Neural progenitor cell (in vitro differentiated cells): ENCODE results near the gene ONECUT1. TPM values are rescaled to one million over a fixed set of nuclear protein-coding genes. Genes with fewer than 3 reads are reported as not detected.

Experiments used
- DNase-seq: peaks from one replicate; pipeline ENCODE4 v3.0.0-alpha.2; 2016; ENCODE audit warnings: low spot score
- H2AFZ ChIP-seq: fragments of 200-600 bp; sonication (generic); replicated peaks from 2 replicates; pipeline ENCODE4 v1.6.1; 2016; ENCODE audit warnings: antibody characterized with exemption
- H3F3A ChIP-seq: fragments of 200-600 bp; sonication (generic); 2 replicates; pipeline ENCODE4 v1.6.1; 2016; ENCODE audit warnings: antibody characterized with exemption, low read depth
- H3K27ac ChIP-seq: fragments of 200-600 bp; sonication (generic); 2 replicates; pipeline ENCODE4 v1.5.1; 2016; ENCODE audit warnings: mild to moderate bottlenecking
- H3K27me3 ChIP-seq: fragments of 200-600 bp; sonication (generic); 2 replicates; pipeline ENCODE4 v1.6.1; 2016; ENCODE audit warnings: mild to moderate bottlenecking, moderate library complexity
- H3K36me3 ChIP-seq: fragments of 200-600 bp; sonication (generic); 2 replicates; pipeline ENCODE4 v1.5.1; 2016
- H3K4me1 ChIP-seq: fragments of 200-600 bp; sonication (generic); 2 replicates; pipeline ENCODE4 v1.6.1; 2016; ENCODE audit warnings: mixed run types
- H3K4me2 ChIP-seq: fragments of 200-600 bp; sonication (generic); 2 replicates; pipeline ENCODE4 v1.6.1; 2016
- H3K4me3 ChIP-seq: fragments of 200-600 bp; sonication (generic); 2 replicates; pipeline ENCODE4 v1.5.1; 2016
- H3K79me2 ChIP-seq: fragments of 200-600 bp; sonication (generic); 2 replicates; pipeline ENCODE4 v1.6.1; 2016; ENCODE audit warnings: low read depth
- H3K9ac ChIP-seq: fragments of 200-600 bp; sonication (generic); 2 replicates; pipeline ENCODE4 v1.6.1; 2016
- H3K9me3 ChIP-seq: fragments of 200-600 bp; sonication (generic); 2 replicates; pipeline ENCODE4 v1.5.1; 2016; ENCODE audit warnings: low read depth
- H4K20me1 ChIP-seq: fragments of 200-600 bp; sonication (generic); 2 replicates; pipeline ENCODE4 v1.6.1; 2016; ENCODE audit warnings: low read depth
- H3K27ac Mint-ChIP-seq: 3 replicates; pipeline ENCODE4 v1.8.0; 2021; ENCODE audit warnings: mixed read lengths
- H3K27me3 Mint-ChIP-seq: 2 replicates; pipeline ENCODE4 v1.8.0; 2022; ENCODE audit warnings: low read depth, mild to moderate bottlenecking, inconsistent platforms, moderate library complexity, mixed read lengths; ENCODE audit not compliant: insufficient read depth
- H3K36me3 Mint-ChIP-seq: 3 replicates; pipeline ENCODE4 v1.8.0; 2021; ENCODE audit warnings: mixed read lengths
- H3K4me1 Mint-ChIP-seq: 3 replicates; pipeline ENCODE4 v1.8.0; 2021; ENCODE audit warnings: mixed read lengths
- H3K4me3 Mint-ChIP-seq: 3 replicates; pipeline ENCODE4 v1.8.0; 2021; ENCODE audit warnings: mild to moderate bottlenecking, moderate library complexity, mixed read lengths
- H3K9me3 Mint-ChIP-seq: 3 replicates; pipeline ENCODE4 v1.8.0; 2020; ENCODE audit warnings: mixed read lengths
- CTCF ChIP-seq: fragments of 200-600 bp; sonication (generic); IDR thresholded peaks from 2 replicates; pipeline ENCODE4 v1.5.1; 2017; ENCODE audit warnings: antibody characterized with exemption, mild to moderate bottlenecking
- EZH2 ChIP-seq: fragments of 200-600 bp; sonication (generic); IDR thresholded peaks from 2 replicates; pipeline ENCODE4 v1.6.1; 2017; ENCODE audit warnings: antibody characterized with exemption, mild to moderate bottlenecking, moderate library complexity
- EZH2phosphoT487 ChIP-seq: fragments of 200-600 bp; sonication (generic); IDR thresholded peaks from 2 replicates; pipeline ENCODE4 v1.6.1; 2017; ENCODE audit warnings: antibody characterized with exemption
- total RNA-seq: library from RNA; depleted of rRNA; stranded (reverse); fragments of >200 nt; gene quantifications from 2 replicates; pipeline ENCODE4 v1.2.3, GENCODE V29; 2015; ENCODE audit warnings: low replicate concordance

Gene ONECUT1
- total RNA-seq, 1 donor from 2014 or later: 1.5 TPM

- no peak overlapping the region for H3K4me3 ChIP-seq
- H3K9ac ChIP-seq: no peak overlapping the region
- no peak overlapping the region for H3K27ac Mint-ChIP-seq
- no peaks in the 10 kb centered on the region for H3K36me3 ChIP-seq
- H3K9me3 Mint-ChIP-seq: peaks cover 3% of the 10 kb centered on the region
- TF ChIP-seq EZH2phosphoT487 (no peak), CTCF (no peak)
- H3K27me3 ChIP-seq: no peaks in the 10 kb centered on the region
- peaks cover 3% of the 10 kb centered on the region for H3K27me3 Mint-ChIP-seq
- H2AFZ ChIP-seq: no peak overlapping the region
- no peak overlapping the region for H3K27ac ChIP-seq
- no peak overlapping the region for H3K4me3 Mint-ChIP-seq
- peaks cover 7% of the 10 kb centered on the region for H3F3A ChIP-seq
- peaks cover 24% of the 10 kb centered on the region for H3K4me1 Mint-ChIP-seq
- H3K9me3 ChIP-seq: no peaks in the 10 kb centered on the region
- no peaks in the 10 kb centered on the region for H4K20me1 ChIP-seq
- H3K4me1 ChIP-seq: peaks cover 8% of the 10 kb centered on the region
- H3K4me2 ChIP-seq: no peak overlapping the region
- H3K79me2 ChIP-seq: no peaks in the 10 kb centered on the region
- no peak for DNase-seq
- no peaks in the 10 kb centered on the region for H3K36me3 Mint-ChIP-seq
These were observed 75.2 kb downstream of the ONECUT1 start for GRCh38 chr15:52714968-52715367.

- no peaks in the 10 kb centered on the region for H3K9me3 ChIP-seq
- Mint-ChIP-seq H3K36me3 (no peaks in the 10 kb centered on the region), H3K9me3 (no peaks in the 10 kb centered on the region), H3K4me3 (no peak overlapping the region), H3K4me1 (peaks cover 24% of the 10 kb centered on the region), H3K27me3 (peaks cover 10% of the 10 kb centered on the region), H3K27ac (no peak overlapping the region)
- H3K4me1 ChIP-seq: peaks cover 10% of the 10 kb centered on the region
- no peak overlapping the region for H3K27ac ChIP-seq
- no peak overlapping the region for H2AFZ ChIP-seq
- H3F3A ChIP-seq: peaks cover 9% of the 10 kb centered on the region
- H3K9ac ChIP-seq: no peak overlapping the region
- no peaks in the 10 kb centered on the region for H4K20me1 ChIP-seq
- no peak overlapping the region for H3K4me2 ChIP-seq
- H3K36me3 ChIP-seq: no peaks in the 10 kb centered on the region
- peaks cover 5% of the 10 kb centered on the region for H3K27me3 ChIP-seq
- DNase-seq: no peak
- TF ChIP-seq EZH2: no peak
- no peak for TF ChIP-seq EZH2phosphoT487
- TF ChIP-seq CTCF: no peak
- no peak overlapping the region for H3K4me3 ChIP-seq
- H3K79me2 ChIP-seq: no peaks in the 10 kb centered on the region
These were observed 79.3 kb downstream of the ONECUT1 start for GRCh38 chr15:52710708-52711389.

GRCh38 chr15:52710050-52710707 is 80.0 kb downstream of the ONECUT1 start:
- Histone ChIP-seq H3F3A (peaks cover 9% of the 10 kb centered on the region), H3K36me3 (no peaks in the 10 kb centered on the region), H2AFZ (peak overlapping the region; percentile 89), H3K9me3 (no peaks in the 10 kb centered on the region), H3K4me1 (peaks cover 10% of the 10 kb centered on the region), H3K9ac (no peak overlapping the region), H3K79me2 (no peaks in the 10 kb centered on the region), H4K20me1 (no peaks in the 10 kb centered on the region), H3K27ac (no peak overlapping the region), H3K4me2 (peak overlapping the region; percentile 78), H3K27me3 (peaks cover 5% of the 10 kb centered on the region), H3K4me3 (peak overlapping the region; percentile 44)
- no peak for DNase-seq
- TF ChIP-seq EZH2: no peak
- TF ChIP-seq EZH2phosphoT487: no peak
- TF ChIP-seq CTCF: no peak
- peaks cover 24% of the 10 kb centered on the region for H3K4me1 Mint-ChIP-seq
- no peaks in the 10 kb centered on the region for H3K9me3 Mint-ChIP-seq
- peaks cover 9% of the 10 kb centered on the region for H3K27me3 Mint-ChIP-seq
- no peaks in the 10 kb centered on the region for H3K36me3 Mint-ChIP-seq
- H3K27ac Mint-ChIP-seq: no peak overlapping the region
- no peak overlapping the region for H3K4me3 Mint-ChIP-seq
